ENCODE measurements around the gene NFKB2. TPM values are rescaled to one million over a fixed set of nuclear protein-coding genes. Genes with fewer than 3 reads are reported as not detected.

Gene NFKB2
- total RNA-seq, 1 experiment from 2014 or later, result 27.6 TPM

DNA sequence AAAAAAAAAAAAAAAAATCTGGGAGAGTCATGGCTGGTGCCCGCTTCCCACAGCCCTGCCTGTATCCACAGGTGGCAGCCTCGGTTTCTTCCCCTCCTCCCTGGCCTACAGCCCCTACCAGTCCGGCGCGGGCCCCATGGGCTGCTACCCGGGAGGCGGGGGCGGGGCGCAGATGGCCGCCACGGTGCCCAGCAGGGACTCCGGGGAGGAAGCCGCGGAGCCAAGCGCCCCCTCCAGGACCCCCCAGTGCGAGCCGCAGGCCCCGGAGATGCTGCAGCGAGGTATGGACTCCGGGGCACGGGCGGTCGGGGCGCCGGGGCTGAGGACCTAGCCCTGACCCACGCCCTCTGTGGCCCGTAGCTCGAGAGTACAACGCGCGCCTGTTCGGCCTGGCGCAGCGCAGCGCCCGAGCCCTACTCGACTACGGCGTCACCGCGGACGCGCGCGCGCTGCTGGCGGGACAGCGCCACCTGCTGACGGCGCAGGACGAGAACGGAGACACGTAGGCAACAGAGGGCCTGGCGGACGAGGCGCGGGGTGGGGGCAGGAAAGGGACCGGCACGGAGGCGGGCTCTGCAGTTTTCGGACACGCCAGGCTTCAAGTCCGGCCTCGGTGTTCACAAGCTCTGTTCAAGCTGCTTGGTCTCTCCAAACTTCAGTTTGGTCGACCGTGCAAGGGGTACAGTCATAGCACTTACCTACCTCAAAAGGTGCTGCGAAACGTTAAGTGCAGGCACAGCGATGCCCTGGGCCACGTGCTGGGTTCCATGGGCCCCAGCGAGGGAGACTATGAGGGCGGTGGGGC is 3.9 kb downstream of the NFKB2 start (continued):
- TF ChIP-seq ETV6 (CRISPR knock-in tag; IDR thresholded peaks at IDR 0.05) (peak; percentile 92), RELA (CRISPR knock-in tag; IDR thresholded peaks at IDR 0.05; ENCODE audit: borderline replicate concordance) (0 out of 2 replicates have a peak, but pooled peaks have one; percentile 62), RORB (CRISPR knock-in tag; IDR thresholded peaks at IDR 0.05) (no peak), CBFB (CRISPR knock-in tag; IDR thresholded peaks at IDR 0.05; ENCODE audit: low read depth) (0 out of 2 replicates have a peak, but pooled peaks have one; percentile 72), FOXJ3 (CRISPR knock-in tag; IDR thresholded peaks at IDR 0.05; ENCODE audit: borderline replicate concordance) (no peak), ATF1 (CRISPR knock-in tag; IDR thresholded peaks at IDR 0.05) (no peak), NFYB (CRISPR knock-in tag; conservative IDR thresholded peaks at IDR 0.05; ENCODE audit: low read depth) (no peak), ZNF671 (CRISPR knock-in tag; IDR thresholded peaks at IDR 0.05) (no peak), CREB1 (CRISPR knock-in tag; IDR thresholded peaks at IDR 0.05) (no peak), ZNF423 (CRISPR knock-in tag; IDR thresholded peaks at IDR 0.05) (peak; percentile 95)
- TF ChIP-seq, protein P1, sequence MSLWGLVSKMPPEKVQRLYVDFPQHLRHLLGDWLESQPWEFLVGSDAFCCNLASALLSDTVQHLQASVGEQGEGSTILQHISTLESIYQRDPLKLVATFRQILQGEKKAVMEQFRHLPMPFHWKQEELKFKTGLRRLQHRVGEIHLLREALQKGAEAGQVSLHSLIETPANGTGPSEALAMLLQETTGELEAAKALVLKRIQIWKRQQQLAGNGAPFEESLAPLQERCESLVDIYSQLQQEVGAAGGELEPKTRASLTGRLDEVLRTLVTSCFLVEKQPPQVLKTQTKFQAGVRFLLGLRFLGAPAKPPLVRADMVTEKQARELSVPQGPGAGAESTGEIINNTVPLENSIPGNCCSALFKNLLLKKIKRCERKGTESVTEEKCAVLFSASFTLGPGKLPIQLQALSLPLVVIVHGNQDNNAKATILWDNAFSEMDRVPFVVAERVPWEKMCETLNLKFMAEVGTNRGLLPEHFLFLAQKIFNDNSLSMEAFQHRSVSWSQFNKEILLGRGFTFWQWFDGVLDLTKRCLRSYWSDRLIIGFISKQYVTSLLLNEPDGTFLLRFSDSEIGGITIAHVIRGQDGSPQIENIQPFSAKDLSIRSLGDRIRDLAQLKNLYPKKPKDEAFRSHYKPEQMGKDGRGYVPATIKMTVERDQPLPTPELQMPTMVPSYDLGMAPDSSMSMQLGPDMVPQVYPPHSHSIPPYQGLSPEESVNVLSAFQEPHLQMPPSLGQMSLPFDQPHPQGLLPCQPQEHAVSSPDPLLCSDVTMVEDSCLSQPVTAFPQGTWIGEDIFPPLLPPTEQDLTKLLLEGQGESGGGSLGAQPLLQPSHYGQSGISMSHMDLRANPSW (CRISPR knock-in tag; conservative IDR thresholded peaks at IDR 0.05; ENCODE audit: low read depth), result no peak
- TF ChIP-seq, protein P2, sequence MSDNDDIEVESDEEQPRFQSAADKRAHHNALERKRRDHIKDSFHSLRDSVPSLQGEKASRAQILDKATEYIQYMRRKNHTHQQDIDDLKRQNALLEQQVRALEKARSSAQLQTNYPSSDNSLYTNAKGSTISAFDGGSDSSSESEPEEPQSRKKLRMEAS (CRISPR knock-in tag; IDR thresholded peaks at IDR 0.05), result peak; percentile 90
- TF ChIP-seq, protein P3, sequence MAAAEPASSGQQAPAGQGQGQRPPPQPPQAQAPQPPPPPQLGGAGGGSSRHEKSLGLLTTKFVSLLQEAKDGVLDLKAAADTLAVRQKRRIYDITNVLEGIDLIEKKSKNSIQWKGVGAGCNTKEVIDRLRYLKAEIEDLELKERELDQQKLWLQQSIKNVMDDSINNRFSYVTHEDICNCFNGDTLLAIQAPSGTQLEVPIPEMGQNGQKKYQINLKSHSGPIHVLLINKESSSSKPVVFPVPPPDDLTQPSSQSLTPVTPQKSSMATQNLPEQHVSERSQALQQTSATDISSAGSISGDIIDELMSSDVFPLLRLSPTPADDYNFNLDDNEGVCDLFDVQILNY (CRISPR knock-in tag; IDR thresholded peaks at IDR 0.05), result peak; percentile 92
- TF ChIP-seq, protein P4, sequence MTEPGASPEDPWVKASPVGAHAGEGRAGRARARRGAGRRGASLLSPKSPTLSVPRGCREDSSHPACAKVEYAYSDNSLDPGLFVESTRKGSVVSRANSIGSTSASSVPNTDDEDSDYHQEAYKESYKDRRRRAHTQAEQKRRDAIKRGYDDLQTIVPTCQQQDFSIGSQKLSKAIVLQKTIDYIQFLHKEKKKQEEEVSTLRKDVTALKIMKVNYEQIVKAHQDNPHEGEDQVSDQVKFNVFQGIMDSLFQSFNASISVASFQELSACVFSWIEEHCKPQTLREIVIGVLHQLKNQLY (CRISPR knock-in tag; IDR thresholded peaks at IDR 0.05), result no peak
- TF ChIP-seq, protein P5, sequence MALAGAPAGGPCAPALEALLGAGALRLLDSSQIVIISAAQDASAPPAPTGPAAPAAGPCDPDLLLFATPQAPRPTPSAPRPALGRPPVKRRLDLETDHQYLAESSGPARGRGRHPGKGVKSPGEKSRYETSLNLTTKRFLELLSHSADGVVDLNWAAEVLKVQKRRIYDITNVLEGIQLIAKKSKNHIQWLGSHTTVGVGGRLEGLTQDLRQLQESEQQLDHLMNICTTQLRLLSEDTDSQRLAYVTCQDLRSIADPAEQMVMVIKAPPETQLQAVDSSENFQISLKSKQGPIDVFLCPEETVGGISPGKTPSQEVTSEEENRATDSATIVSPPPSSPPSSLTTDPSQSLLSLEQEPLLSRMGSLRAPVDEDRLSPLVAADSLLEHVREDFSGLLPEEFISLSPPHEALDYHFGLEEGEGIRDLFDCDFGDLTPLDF (CRISPR knock-in tag; IDR thresholded peaks at IDR 0.05), result no peak

DNA sequence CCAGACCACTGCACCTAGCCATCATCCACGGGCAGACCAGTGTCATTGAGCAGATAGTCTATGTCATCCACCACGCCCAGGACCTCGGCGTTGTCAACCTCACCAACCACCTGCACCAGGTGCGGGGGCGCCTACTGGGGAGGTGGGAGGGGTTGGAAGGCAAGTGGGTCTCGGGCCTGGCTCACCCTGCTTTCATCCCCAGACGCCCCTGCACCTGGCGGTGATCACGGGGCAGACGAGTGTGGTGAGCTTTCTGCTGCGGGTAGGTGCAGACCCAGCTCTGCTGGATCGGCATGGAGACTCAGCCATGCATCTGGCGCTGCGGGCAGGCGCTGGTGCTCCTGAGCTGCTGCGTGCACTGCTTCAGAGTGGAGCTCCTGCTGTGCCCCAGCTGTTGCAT is 4.6 kb downstream of the NFKB2 start:
- ATAC-seq (no peak), DNase-seq (ENCODE audit: low spot score) (no peak)
- Mint-ChIP-seq H3K36me3 (no peaks in the 10 kb centered on the region; the same call in 1 of the 2 replicates), H3K4me3 (peak overlapping the region; percentile 53), H3K9me3 (no peaks in the 10 kb centered on the region), H3K27me3 (ENCODE audit: low read depth) (peaks cover 17% of the 10 kb centered on the region), H3K4me1 (peaks cover 9% of the 10 kb centered on the region), H3K27ac (no peak overlapping the region)
- ChIA-PET POLR2A (interaction anchor here (1.0 to 2.4 kb wide), 3 partner anchors 10 to 50 kb away, joined by 3 to 11 read pairs (median 5); partner anchors contain the start of gene FBXL15), CTCF (interaction anchor here (1.0 to 9.1 kb wide), 23 partner anchors 10 to 230 kb away, joined by 3 to 115 read pairs (median 8); partner anchors contain the start of genes ACTR1A, C10orf95, CUEDC2 and ELOVL3)
- TF ChIP-seq, protein P6, sequence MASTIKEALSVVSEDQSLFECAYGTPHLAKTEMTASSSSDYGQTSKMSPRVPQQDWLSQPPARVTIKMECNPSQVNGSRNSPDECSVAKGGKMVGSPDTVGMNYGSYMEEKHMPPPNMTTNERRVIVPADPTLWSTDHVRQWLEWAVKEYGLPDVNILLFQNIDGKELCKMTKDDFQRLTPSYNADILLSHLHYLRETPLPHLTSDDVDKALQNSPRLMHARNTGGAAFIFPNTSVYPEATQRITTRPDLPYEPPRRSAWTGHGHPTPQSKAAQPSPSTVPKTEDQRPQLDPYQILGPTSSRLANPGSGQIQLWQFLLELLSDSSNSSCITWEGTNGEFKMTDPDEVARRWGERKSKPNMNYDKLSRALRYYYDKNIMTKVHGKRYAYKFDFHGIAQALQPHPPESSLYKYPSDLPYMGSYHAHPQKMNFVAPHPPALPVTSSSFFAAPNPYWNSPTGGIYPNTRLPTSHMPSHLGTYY (CRISPR knock-in tag; IDR thresholded peaks at IDR 0.05), result no peak
- TF ChIP-seq RORB (CRISPR knock-in tag; IDR thresholded peaks at IDR 0.05) (no peak), NR1H2 (CRISPR knock-in tag; IDR thresholded peaks at IDR 0.05) (no peak), TEAD1 (CRISPR knock-in tag; IDR thresholded peaks at IDR 0.05) (no peak), NFE2L1 (CRISPR knock-in tag; IDR thresholded peaks at IDR 0.05) (no peak), CREB1 (CRISPR knock-in tag; IDR thresholded peaks at IDR 0.05) (no peak), TP53 (CRISPR knock-in tag; IDR thresholded peaks at IDR 0.05) (no peak), ELF4 (CRISPR knock-in tag; IDR thresholded peaks at IDR 0.05; ENCODE audit: low read depth) (no peak), ESRRA (CRISPR knock-in tag; IDR thresholded peaks at IDR 0.05; ENCODE audit: borderline replicate concordance) (no peak)
- TF ChIP-seq, protein P2 (CRISPR knock-in tag; IDR thresholded peaks at IDR 0.05), result no peak
- TF ChIP-seq, protein P7, sequence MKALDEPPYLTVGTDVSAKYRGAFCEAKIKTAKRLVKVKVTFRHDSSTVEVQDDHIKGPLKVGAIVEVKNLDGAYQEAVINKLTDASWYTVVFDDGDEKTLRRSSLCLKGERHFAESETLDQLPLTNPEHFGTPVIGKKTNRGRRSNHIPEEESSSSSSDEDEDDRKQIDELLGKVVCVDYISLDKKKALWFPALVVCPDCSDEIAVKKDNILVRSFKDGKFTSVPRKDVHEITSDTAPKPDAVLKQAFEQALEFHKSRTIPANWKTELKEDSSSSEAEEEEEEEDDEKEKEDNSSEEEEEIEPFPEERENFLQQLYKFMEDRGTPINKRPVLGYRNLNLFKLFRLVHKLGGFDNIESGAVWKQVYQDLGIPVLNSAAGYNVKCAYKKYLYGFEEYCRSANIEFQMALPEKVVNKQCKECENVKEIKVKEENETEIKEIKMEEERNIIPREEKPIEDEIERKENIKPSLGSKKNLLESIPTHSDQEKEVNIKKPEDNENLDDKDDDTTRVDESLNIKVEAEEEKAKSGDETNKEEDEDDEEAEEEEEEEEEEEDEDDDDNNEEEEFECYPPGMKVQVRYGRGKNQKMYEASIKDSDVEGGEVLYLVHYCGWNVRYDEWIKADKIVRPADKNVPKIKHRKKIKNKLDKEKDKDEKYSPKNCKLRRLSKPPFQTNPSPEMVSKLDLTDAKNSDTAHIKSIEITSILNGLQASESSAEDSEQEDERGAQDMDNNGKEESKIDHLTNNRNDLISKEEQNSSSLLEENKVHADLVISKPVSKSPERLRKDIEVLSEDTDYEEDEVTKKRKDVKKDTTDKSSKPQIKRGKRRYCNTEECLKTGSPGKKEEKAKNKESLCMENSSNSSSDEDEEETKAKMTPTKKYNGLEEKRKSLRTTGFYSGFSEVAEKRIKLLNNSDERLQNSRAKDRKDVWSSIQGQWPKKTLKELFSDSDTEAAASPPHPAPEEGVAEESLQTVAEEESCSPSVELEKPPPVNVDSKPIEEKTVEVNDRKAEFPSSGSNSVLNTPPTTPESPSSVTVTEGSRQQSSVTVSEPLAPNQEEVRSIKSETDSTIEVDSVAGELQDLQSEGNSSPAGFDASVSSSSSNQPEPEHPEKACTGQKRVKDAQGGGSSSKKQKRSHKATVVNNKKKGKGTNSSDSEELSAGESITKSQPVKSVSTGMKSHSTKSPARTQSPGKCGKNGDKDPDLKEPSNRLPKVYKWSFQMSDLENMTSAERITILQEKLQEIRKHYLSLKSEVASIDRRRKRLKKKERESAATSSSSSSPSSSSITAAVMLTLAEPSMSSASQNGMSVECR (CRISPR knock-in tag; IDR thresholded peaks at IDR 0.05; ENCODE audit: borderline replicate concordance), result no peak

All from WTC11 (cell line).